Measurements from ENCODE around the gene LEF1.

Gene LEF1

DNA sequence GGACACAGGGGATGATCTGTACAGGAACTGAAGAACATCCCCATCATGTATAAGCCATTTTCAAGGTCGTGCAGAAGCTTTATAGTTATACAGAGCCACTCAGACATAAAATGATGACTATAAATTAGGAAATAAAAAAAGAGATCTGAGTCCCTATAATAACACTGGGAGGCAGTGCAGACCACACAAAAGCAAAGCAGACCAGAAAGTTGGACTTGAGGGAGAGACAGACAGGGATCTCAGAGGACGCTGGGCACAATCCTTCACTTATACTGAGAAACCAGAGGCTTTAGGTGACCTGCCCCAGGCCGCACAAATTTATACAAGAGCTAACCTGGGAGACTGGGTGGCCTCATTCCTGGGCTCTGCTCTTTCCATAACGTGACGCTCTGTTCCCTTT lies 108.6 kb downstream of the LEF1 start:
- Histone ChIP-seq H3K9ac (no peak overlapping the region), H4K20me1 (ENCODE audit: insufficient read depth) (no peaks in the 10 kb centered on the region), H3K79me2 (ENCODE audit: insufficient read depth, low read depth) (no peaks in the 10 kb centered on the region), H3K4me2 (no peak overlapping the region), H3K36me3 (ENCODE audit: insufficient read depth) (0 out of 2 replicates have a peak, but pooled peaks cover 4% of the 10 kb centered on the region), H3K4me1 (ENCODE audit: low read depth, poor library complexity, severe bottlenecking) (peaks cover 15% of the 10 kb centered on the region), H3K27me3 (ENCODE audit: insufficient read depth, low read depth) (no peaks in the 10 kb centered on the region), H3K4me3 (IDR thresholded peaks at IDR 0.05; ENCODE audit: insufficient read depth, low read depth, low read length) (no peak overlapping the region), H2AFZ (ENCODE audit: low read depth) (no peak overlapping the region), H3K27ac (no peak overlapping the region)
- TF ChIP-seq, protein P1, sequence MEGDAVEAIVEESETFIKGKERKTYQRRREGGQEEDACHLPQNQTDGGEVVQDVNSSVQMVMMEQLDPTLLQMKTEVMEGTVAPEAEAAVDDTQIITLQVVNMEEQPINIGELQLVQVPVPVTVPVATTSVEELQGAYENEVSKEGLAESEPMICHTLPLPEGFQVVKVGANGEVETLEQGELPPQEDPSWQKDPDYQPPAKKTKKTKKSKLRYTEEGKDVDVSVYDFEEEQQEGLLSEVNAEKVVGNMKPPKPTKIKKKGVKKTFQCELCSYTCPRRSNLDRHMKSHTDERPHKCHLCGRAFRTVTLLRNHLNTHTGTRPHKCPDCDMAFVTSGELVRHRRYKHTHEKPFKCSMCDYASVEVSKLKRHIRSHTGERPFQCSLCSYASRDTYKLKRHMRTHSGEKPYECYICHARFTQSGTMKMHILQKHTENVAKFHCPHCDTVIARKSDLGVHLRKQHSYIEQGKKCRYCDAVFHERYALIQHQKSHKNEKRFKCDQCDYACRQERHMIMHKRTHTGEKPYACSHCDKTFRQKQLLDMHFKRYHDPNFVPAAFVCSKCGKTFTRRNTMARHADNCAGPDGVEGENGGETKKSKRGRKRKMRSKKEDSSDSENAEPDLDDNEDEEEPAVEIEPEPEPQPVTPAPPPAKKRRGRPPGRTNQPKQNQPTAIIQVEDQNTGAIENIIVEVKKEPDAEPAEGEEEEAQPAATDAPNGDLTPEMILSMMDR (conservative IDR thresholded peaks at IDR 0.05; ENCODE audit: low read depth, low read length), result peak; percentile 27; the same call in 1 of the 2 replicates

DNA sequence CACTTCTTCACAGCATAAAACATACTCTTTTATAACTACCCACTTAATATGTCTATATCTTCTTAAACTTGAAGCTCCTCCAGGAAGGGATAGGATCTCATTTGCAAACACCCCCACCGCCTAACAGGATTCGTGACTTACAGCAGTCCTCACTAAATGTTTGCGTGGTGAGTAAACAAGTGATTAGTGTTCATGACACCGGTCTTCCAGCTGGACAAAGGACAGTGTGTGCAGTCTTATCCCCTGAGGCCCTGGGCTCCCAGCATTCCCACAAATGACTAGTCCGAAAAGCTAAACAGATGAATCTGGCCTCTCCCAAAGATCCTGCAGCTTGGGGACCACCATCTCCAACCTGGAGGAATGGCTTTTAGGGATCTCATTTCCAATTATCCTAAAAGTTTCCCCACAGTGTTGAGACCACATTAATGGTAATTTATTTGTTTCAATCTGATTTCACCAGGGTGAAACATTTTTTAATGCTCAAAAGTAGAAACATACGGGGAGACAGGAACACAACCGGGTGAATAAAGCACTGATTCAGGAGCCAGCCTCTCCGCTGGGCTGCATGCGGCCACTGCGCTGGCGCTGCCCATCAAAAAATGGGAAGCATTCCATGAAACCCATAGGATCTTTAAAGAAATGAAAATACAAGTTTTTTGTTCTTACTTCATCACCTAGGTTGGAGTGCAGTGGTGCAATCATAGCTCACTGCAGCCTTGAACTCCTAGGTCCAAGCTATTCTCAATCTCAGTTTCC lies 109.9 kb downstream of the LEF1 start:
- H3K9ac ChIP-seq, result no peak overlapping the region
- no peak overlapping the region for H2AFZ ChIP-seq (ENCODE audit: low read depth)
- H4K20me1 ChIP-seq (ENCODE audit: insufficient read depth), result no peaks in the 10 kb centered on the region
- H3K4me2 ChIP-seq, result no peak overlapping the region
- H3K4me3 ChIP-seq (IDR thresholded peaks at IDR 0.05; ENCODE audit: insufficient read depth, low read depth, low read length), result no peak overlapping the region
- no peak overlapping the region for H3K27ac ChIP-seq
- H3K79me2 ChIP-seq (ENCODE audit: insufficient read depth, low read depth), result no peaks in the 10 kb centered on the region
- peaks cover 20% of the 10 kb centered on the region for H3K4me1 ChIP-seq (ENCODE audit: low read depth, poor library complexity, severe bottlenecking)
- TF ChIP-seq, protein P1 (conservative IDR thresholded peaks at IDR 0.05; ENCODE audit: low read depth, low read length), result no peak
- 0 out of 2 replicates have a peak, but pooled peaks cover 4% of the 10 kb centered on the region for H3K36me3 ChIP-seq (ENCODE audit: insufficient read depth)
- H3K27me3 ChIP-seq (ENCODE audit: insufficient read depth, low read depth), result no peaks in the 10 kb centered on the region

DNA sequence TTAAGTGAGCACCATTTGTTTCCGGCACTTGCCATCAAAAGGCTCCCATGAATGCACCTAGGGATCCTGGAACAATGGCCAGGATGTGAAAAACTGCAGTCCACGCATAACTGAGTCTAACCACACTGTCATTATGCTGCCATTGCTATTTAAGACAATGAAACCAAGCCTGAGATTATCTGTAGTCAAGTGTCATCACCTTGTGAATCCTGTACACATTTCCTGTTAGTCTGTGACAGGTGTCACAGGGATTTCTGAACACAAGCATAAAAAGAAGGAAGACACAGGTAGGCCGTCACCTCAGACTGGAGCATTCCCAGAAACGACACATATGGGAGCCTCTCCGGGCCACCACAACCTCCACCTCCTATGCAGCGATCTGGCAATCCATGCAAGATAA lies 112.3 kb downstream of the LEF1 start:
- Histone ChIP-seq H3K27me3 (ENCODE audit: insufficient read depth, low read depth) (no peaks in the 10 kb centered on the region), H3K4me1 (ENCODE audit: low read depth, poor library complexity, severe bottlenecking) (peaks cover 35% of the 10 kb centered on the region), H3K4me2 (no peak overlapping the region), H3K9ac (no peak overlapping the region), H3K27ac (no peak overlapping the region), H3K79me2 (ENCODE audit: insufficient read depth, low read depth) (no peaks in the 10 kb centered on the region), H3K4me3 (IDR thresholded peaks at IDR 0.05; ENCODE audit: insufficient read depth, low read depth, low read length) (no peak overlapping the region), H2AFZ (ENCODE audit: low read depth) (no peak overlapping the region), H3K36me3 (ENCODE audit: insufficient read depth) (no peaks in the 10 kb centered on the region), H4K20me1 (ENCODE audit: insufficient read depth) (no peaks in the 10 kb centered on the region)
- TF ChIP-seq, protein P1 (conservative IDR thresholded peaks at IDR 0.05; ENCODE audit: low read depth, low read length), result no peak

DNA sequence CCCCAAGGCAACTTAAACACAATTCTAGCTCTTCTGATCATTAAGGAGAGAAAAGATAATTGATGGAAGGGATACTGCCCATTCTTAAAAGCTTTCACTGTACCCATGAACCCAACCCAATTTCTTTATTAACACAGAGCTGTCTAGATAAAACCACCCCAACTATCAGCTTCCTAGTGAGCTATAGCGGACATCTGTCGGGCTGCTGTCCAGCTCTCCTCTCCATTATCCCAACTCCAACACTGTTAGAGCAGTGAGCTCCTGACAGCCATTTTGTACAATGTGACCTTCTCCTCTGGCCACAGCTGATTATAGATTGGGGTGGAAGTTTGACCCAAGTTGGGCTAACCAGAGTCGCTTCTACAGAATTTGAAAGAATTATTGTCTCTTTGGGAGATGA lies 112.9 kb downstream of the LEF1 start:
- H3K27ac ChIP-seq, result no peak overlapping the region
- H3K4me3 ChIP-seq (IDR thresholded peaks at IDR 0.05; ENCODE audit: insufficient read depth, low read depth, low read length), result no peak overlapping the region
- H3K4me2 ChIP-seq, result no peak overlapping the region
- H3K79me2 ChIP-seq (ENCODE audit: insufficient read depth, low read depth), result no peaks in the 10 kb centered on the region
- H4K20me1 ChIP-seq (ENCODE audit: insufficient read depth), result no peaks in the 10 kb centered on the region
- no peak overlapping the region for H2AFZ ChIP-seq (ENCODE audit: low read depth)
- no peaks in the 10 kb centered on the region for H3K27me3 ChIP-seq (ENCODE audit: insufficient read depth, low read depth)
- TF ChIP-seq, protein P1 (conservative IDR thresholded peaks at IDR 0.05; ENCODE audit: low read depth, low read length), result no peak
- no peaks in the 10 kb centered on the region for H3K36me3 ChIP-seq (ENCODE audit: insufficient read depth)
- peaks cover 35% of the 10 kb centered on the region for H3K4me1 ChIP-seq (ENCODE audit: low read depth, poor library complexity, severe bottlenecking)
- H3K9ac ChIP-seq, result no peak overlapping the region

All from KMS-11 (cell line).